ENCODE results near the gene SPA17. TPM values are rescaled to one million over a fixed set of nuclear protein-coding genes. Genes with fewer than 3 reads are reported as not detected.

The SPA17 gene
- polyA plus RNA-seq, 1 donor from 2014 or later = 19.1 TPM

GRCh38 chr11:124633355-124633754, 40.3 kb upstream of the SPA17 start:
- no peak overlapping the region for H3K4me3 ChIP-seq (ENCODE audit: low read length)
- H3K27ac ChIP-seq (ENCODE audit: low read length) = no peak overlapping the region
- no peak for TF ChIP-seq CTCF (IDR thresholded peaks at IDR 0.05; ENCODE audit: poor library complexity, severe bottlenecking)
- no peak for TF ChIP-seq SMC3 (conservative IDR thresholded peaks at IDR 0.05; ENCODE audit: poor library complexity)
- TF ChIP-seq RAD21 (conservative IDR thresholded peaks at IDR 0.05) = no peak
- TF ChIP-seq EP300 (conservative IDR thresholded peaks at IDR 0.05; ENCODE audit: poor library complexity, severe bottlenecking) = no peak
- no peak for TF ChIP-seq REST (IDR thresholded peaks at IDR 0.05; ENCODE audit: borderline replicate concordance)
- TF ChIP-seq POLR2AphosphoS5 (IDR thresholded peaks at IDR 0.05) = no peak
- H3K9me3 ChIP-seq (ENCODE audit: low read length) = no peaks in the 10 kb centered on the region
- no peak overlapping the region for H2AFZ ChIP-seq (ENCODE audit: low read depth, low read length)
- H3K4me2 ChIP-seq (ENCODE audit: low read length) = no peak overlapping the region
- no peaks in the 10 kb centered on the region for H3K9me2 ChIP-seq (ENCODE audit: insufficient read depth, low read length)
- no peaks in the 10 kb centered on the region for H3K27me3 ChIP-seq (ENCODE audit: insufficient read depth, low read depth, low read length)
- H3K79me2 ChIP-seq (replicated peaks; ENCODE audit: insufficient read depth, low read length) = no peaks in the 10 kb centered on the region
- H3F3A ChIP-seq (ENCODE audit: insufficient read depth, low read length, poor library complexity, severe bottlenecking) = no peaks in the 10 kb centered on the region
- H3K9ac ChIP-seq (ENCODE audit: low read length) = no peak overlapping the region
- H4K20me1 ChIP-seq (ENCODE audit: insufficient read depth) = no peaks in the 10 kb centered on the region
- peaks cover 19% of the 10 kb centered on the region for H3K36me3 ChIP-seq (ENCODE audit: insufficient read depth, low read length)

- no peak overlapping the region for H3K9ac ChIP-seq (ENCODE audit: low read length)
- H2AFZ ChIP-seq (ENCODE audit: low read depth, low read length) = no peak overlapping the region
- peaks cover 10% of the 10 kb centered on the region for H3K36me3 ChIP-seq (ENCODE audit: insufficient read depth, low read length)
- no peak for TF ChIP-seq MXI1 (conservative IDR thresholded peaks at IDR 0.05; ENCODE audit: poor library complexity, severe bottlenecking)
- no peak for TF ChIP-seq RAD21 (conservative IDR thresholded peaks at IDR 0.05)
- TF ChIP-seq EP300 (conservative IDR thresholded peaks at IDR 0.05; ENCODE audit: poor library complexity, severe bottlenecking) = no peak
- no peak for TF ChIP-seq EZH2 (IDR thresholded peaks at IDR 0.05; ENCODE audit: borderline replicate concordance, insufficient read depth, low read length, poor library complexity, severe bottlenecking)
- no peak for TF ChIP-seq REST (IDR thresholded peaks at IDR 0.05; ENCODE audit: borderline replicate concordance)
- H3F3A ChIP-seq (ENCODE audit: insufficient read depth, low read length, poor library complexity, severe bottlenecking) = no peaks in the 10 kb centered on the region
- no peak overlapping the region for H3K27ac ChIP-seq (ENCODE audit: low read length)
- H3K4me2 ChIP-seq (ENCODE audit: low read length) = no peak overlapping the region
- no peaks in the 10 kb centered on the region for H3K79me2 ChIP-seq (replicated peaks; ENCODE audit: insufficient read depth, low read length)
- H3K4me3 ChIP-seq (ENCODE audit: low read length) = no peak overlapping the region
- H3K9me2 ChIP-seq (ENCODE audit: insufficient read depth, low read length) = no peaks in the 10 kb centered on the region
- H3K9me3 ChIP-seq (ENCODE audit: low read length) = no peaks in the 10 kb centered on the region
- H4K20me1 ChIP-seq (ENCODE audit: insufficient read depth) = no peaks in the 10 kb centered on the region
- H3K27me3 ChIP-seq (ENCODE audit: insufficient read depth, low read depth, low read length) = no peaks in the 10 kb centered on the region
These were observed 37.8 kb upstream of the SPA17 start for GRCh38 chr11:124635932-124636331.
